Lower leg skin (tissue), 3 donors: Measurements from ENCODE around the gene SMAD1.

ENCODE experiments used
- CTCF ChIP-seq, 3 donors: fragments of 450-650 bp; IDR thresholded peaks; one replicate each; pipeline ENCODE4 v1.5.1; 2016; ENCODE audit warnings: antibody characterized with exemption in 3 of 3, mild to moderate bottlenecking in 3 of 3, moderate library complexity in 2 of 3
- POLR2A ChIP-seq, 2 donors: fragments of 450-650 bp; IDR thresholded peaks; one replicate each; pipeline ENCODE4 v1.6.1; 2016 to 2017; ENCODE audit warnings: antibody characterized with exemption in 2 of 2, mild to moderate bottlenecking in 1 of 2, moderate library complexity in 1 of 2

GRCh38 chr4:145530189-145530588 lies 48.5 kb downstream of the SMAD1 start:
- TF ChIP-seq CTCF (IDR thresholded peaks at IDR 0.05): no peak
- TF ChIP-seq POLR2A (IDR thresholded peaks at IDR 0.05): no peak
